HG02798 (cell line): ENCODE data around the gene WASL.

Experiments
- ATAC-seq: cut with Tn5 transposase; IDR thresholded peaks from one replicate; pipeline ENCODE4 v1.9.1; 2021; ENCODE audit warnings: mild to moderate bottlenecking; ENCODE audit not compliant: unreplicated experiment, poor library complexity

WASL gene

GRCh38 chr7:123770378-123770777 is 21.6 kb upstream of the WASL start:
- ATAC-seq: peak; percentile 90

- ATAC-seq: no peak
Measured at GRCh38 chr7:123769371-123769770, 20.6 kb upstream of the WASL start.

GRCh38 chr7:123768493-123768892 is 19.7 kb upstream of the WASL start:
- no peak for ATAC-seq

GRCh38 chr7:123763191-123763661 is 14.4 kb upstream of the WASL start:
- no peak for ATAC-seq

- ATAC-seq: no peak
Measured at GRCh38 chr7:123761729-123762128, 12.9 kb upstream of the WASL start.

- ATAC-seq: no peak
Measured at GRCh38 chr7:123757095-123757494, 8.3 kb upstream of the WASL start.

- no peak for ATAC-seq
Measured at GRCh38 chr7:123755338-123755737, 6.5 kb upstream of the WASL start.

- no peak for ATAC-seq
Measured at GRCh38 chr7:123754271-123754871, 5.6 kb upstream of the WASL start.

- no peak for ATAC-seq
Measured at GRCh38 chr7:123752534-123752933, 3.7 kb upstream of the WASL start.

- no peak for ATAC-seq
Measured at GRCh38 chr7:123751821-123752220, 3.0 kb upstream of the WASL start.

- ATAC-seq: no peak
Measured at GRCh38 chr7:123750389-123751230, 1.8 kb upstream of the WASL start.

GRCh38 chr7:123749537-123749857 is 694 bp upstream of the WASL start:
- ATAC-seq: peak; percentile 12

GRCh38 chr7:123748171-123748733 is 551 bp downstream of the WASL start:
- peak; percentile 26 for ATAC-seq

- ATAC-seq: no peak
Measured at GRCh38 chr7:123747620-123748141, 1.1 kb downstream of the WASL start.

GRCh38 chr7:123746931-123747488 is 1.8 kb downstream of the WASL start:
- no peak for ATAC-seq

- ATAC-seq: no peak
Measured at GRCh38 chr7:123746055-123746454, 2.7 kb downstream of the WASL start.

- no peak for ATAC-seq
Measured at GRCh38 chr7:123745437-123745836, 3.4 kb downstream of the WASL start.

GRCh38 chr7:123744416-123744815 is 4.4 kb downstream of the WASL start:
- ATAC-seq: no peak

GRCh38 chr7:123741940-123742339 is 6.9 kb downstream of the WASL start:
- no peak for ATAC-seq

GRCh38 chr7:123738808-123739207 is 10.0 kb downstream of the WASL start:
- no peak for ATAC-seq

GRCh38 chr7:123738356-123738755 is 10.4 kb downstream of the WASL start:
- ATAC-seq: no peak
